ENCODE results near the gene CFAP61.
"Not testable (repeated sequence)": the region's sequence is repeated elsewhere in the genome, so short reads cannot be mapped to it uniquely, and the experiment has no call there.

CFAP61 gene

DNA sequence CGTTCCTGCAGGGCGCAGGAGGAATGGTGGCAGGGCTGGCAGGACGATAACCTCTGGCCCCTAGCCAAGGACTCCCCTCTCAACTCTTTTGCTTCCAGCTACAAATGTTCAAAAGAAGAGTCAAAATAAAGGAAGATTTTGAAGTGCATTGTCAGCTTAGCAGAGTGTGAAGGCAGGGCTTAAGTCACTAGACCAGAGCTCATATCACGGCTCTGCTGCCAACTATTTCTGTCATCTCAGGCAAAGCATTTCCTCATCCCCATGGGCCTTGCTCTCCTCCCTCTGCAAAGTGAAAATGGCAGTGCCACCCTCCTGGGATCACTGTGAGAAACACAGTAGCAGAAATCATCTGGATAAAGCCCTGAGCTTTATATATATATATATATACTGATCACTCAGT, 36.7 kb downstream of the CFAP61 start:
- DNase-seq (ENCODE audit: low read depth in 3 of 3) = no peak

DNA sequence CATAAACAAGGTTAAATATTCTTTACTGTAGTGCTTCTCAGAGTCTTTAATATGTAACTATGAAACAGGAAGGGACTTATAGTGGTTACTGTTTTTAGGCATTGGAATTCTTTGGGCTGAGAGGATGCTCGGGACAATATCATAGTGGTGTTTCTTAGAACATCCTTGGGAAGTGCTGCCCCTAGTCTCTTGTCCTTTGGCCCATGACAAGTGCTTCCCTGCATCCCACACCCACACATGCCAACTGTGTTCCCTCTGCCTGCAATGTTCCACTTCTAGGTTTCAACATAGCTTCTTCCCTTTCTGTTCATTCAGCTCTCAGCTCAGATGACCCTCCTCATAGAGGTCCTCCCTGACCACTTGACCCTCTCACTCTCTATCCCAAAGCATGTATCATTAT, 37.6 kb downstream of the CFAP61 start:
- DNase-seq (ENCODE audit: low read depth in 3 of 3) = no peak

DNA sequence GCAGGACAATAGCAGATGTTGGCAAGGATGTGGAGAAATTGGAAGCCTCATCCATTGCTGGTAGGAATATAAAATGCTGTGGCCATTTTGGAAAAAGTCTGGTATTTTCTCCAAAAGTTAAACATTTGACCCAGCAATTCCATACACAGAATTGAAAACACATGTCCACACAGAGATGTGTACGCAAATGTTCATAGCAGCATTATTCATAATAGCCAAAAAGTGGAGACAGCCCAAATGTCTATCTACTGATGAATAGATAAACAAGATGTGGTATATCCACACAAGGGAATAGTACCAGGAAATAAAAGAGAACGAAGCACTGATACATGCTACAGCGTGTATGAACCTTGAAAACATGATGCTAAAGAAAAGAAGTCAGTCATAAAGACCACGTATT, 40.5 kb downstream of the CFAP61 start:
- no peak for DNase-seq (ENCODE audit: low read depth in 3 of 3)

DNA sequence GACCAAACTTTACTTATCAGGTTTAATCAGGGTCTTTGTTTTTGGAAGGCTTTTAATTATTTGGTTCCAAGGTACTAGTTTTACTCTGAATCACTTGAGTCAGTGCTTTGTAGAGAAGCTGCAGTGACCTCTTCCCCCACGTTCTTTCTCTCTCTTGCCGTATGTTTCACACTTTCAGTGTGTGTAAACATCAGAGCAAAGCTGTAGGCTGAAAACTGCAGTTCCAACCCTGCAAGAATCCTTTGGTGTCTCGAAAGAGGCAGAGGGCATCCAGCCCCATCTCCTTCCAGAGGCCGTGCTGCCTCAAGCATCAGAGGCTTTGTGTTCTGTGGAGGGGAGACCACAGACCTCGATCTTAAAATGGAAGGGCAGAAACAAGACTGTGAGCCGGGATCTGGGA, 42.1 kb downstream of the CFAP61 start:
- no peak for DNase-seq (ENCODE audit: low read depth in 3 of 3)

DNA sequence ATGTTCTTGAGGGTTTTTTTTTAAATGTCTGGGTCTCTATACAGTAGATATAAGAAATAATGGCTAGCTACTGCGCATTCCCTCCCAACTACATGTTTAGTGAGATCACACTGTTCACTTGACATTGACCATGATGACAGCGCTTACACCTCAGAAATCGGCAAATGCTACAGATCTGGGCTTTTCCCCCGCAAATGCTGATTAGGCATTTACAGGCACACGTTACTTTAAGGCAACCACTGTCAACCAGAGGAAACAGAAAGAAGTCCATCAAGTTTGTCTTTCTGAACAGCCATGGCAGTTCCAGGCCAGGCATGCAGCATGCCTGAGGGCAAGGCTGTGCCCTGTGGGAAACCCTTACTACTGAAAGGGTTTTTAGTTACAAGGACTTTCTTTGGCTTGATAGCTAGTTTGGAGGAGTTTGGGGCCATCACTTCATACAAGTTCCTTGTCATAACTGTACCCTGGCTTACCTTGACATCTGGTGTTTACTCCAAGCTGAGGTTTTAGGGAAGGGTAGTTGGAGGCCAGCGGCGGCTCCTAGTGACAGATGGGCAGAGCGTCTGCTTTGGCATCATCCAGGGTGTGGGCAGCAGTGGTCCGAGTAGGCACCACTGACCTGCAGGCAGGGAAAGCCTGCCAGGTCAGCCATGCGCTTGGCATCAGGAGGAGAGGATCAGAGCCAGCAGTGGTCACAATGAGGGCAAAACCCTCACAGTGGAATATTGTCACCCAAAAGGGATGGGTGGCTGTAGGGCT, 43.0 kb downstream of the CFAP61 start:
- DNase-seq (ENCODE audit: low read depth in 3 of 3) = no peak

DNA sequence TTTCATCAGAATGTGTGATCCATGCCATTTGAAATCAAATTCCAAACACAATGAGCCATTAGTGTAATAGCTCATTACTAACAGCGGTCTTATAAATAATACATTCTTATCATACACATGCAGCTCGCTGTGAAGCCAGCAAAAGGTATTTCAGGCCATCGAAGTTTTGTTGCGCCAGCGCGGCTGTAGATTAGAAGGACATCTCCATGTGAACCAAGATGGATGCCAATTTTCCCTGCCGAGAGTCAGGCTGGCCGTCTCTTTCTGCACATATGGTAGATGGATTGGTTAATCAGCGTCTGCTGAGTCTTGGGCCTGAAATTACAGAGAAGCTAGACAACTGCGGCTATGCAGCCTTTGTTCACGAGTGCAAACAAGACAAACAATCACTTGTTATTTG, 44.1 kb downstream of the CFAP61 start:
- no peak for DNase-seq (ENCODE audit: low read depth in 3 of 3)

DNA sequence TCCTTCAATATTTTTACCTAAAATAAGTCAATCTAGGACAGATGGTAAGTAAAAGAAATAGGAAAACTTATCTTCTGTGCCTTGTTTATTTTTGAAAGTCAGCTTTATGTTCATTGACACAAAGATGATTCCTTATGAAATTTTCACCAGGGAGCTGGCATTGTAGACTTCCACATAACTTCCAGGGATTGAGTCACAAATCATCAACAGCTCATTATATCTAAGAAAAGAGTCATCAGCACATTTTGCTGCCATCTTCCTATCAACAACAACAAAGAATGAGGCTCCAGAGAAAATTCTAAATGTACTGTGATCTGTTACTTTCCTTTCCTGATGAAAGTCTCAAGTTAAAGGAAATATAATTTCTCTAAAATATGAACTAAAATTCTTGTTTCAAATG, 48.5 kb downstream of the CFAP61 start:
- no peak for DNase-seq (ENCODE audit: low read depth in 3 of 3)

DNA sequence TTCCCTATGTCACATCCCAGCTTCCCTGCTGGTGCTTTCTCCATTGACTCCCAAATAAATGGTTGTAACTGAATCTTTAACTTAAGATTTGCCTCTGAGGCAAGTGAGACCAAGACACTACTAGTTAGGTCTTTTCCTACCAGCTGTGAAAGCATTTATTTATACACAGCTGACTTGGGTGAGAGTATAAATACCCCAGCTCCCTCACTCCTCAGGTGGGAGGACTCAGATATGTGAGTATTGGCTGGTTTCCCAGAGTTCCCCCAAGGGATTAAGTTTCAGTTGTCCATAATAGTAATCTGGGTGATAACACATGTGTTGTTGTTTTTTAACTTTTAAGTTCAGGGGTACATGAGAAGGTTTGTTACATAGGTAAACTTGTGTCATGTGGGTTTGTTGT, 49.8 kb downstream of the CFAP61 start:
- no peak for DNase-seq (ENCODE audit: low read depth in 3 of 3)

DNA sequence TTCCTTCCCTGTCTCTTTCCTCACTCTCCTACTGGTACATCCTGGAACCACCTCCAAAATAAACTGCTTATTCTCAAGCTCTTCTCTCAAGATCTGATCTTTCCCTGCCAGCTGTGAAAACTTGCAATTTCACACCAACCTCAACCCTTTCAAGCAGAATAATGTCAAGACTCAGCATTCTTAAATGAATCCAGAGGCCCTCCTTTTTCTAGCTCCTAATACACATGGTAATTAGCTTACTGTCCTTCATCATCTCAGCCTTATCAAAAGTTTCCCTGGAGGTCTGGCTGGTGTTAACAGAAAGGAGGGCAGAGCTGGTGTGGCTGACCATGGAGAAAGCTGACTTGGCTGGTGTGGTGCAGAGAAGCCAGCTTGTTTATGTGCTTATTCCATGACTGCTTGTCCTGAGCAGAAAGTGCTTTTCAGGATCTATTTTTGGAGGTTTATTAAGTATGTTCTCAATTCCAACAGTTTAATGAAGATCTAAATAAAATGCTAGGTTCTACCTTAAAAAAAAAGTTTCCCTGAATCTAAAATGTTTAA, 50.5 kb downstream of the CFAP61 start:
- DNase-seq (ENCODE audit: low read depth in 3 of 3) = no peak

DNA sequence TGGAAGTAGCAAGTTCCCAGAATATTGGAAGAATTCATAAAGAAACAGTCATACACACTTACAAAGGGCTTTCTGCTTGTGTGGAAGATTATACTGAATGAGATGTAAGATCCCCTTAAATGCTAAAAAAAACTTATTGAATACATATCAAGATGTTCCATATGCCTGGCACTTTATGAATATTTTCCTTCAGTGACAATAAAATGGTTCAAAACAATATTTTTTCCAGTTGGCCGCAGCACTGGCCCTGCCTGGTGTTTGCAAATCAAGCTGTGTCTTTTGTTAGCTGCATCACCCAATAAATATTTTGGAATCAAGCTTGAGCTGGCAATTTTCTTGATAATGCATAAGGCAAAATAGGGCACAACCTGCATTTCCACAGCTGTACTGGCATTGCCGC, 51.2 kb downstream of the CFAP61 start:
- no peak for DNase-seq (ENCODE audit: low read depth in 3 of 3)

DNA sequence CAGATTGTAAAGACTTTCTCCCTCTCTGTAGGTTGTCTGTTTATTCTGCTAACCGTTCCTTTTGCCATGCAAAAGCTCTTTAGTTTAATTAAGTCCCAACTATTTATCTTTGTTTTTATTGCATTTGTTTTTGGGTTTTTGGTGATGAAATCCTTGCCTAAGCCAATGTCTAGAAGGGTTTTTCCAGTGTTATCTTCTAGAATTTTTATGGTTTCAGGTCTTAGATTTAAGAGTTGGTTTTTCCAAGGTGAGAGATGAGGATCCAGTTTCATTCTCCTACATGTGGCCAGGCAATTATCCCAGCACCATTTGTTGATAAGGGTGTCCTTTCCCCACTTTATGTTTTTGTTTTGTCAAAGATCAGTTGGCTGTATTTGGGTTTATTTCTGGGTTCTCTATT, 70.9 kb downstream of the CFAP61 start:
- not testable (repeated sequence) for DNase-seq (ENCODE audit: low read depth in 3 of 3)

DNA sequence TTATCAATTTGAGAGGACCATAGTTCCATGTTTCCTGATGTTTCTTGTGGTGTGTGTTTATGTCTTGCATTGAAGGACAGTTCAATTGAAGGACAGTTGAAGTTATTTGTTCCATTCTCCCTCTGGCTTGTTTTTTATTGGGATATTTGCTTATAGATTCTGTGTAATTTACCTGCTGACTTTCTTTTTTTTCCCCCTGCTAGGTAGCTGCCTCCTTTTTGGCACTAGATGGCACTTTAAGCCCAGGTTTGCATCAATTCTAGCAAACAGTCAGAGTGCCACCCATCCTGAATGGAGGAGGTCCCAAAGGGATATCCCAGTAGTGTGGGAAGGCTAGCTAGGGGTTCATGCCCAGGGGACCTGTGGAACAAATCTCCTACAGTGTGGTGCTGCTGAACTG, 78.1 kb downstream of the CFAP61 start:
- DNase-seq (ENCODE audit: low read depth in 3 of 3) = no peak

DNA sequence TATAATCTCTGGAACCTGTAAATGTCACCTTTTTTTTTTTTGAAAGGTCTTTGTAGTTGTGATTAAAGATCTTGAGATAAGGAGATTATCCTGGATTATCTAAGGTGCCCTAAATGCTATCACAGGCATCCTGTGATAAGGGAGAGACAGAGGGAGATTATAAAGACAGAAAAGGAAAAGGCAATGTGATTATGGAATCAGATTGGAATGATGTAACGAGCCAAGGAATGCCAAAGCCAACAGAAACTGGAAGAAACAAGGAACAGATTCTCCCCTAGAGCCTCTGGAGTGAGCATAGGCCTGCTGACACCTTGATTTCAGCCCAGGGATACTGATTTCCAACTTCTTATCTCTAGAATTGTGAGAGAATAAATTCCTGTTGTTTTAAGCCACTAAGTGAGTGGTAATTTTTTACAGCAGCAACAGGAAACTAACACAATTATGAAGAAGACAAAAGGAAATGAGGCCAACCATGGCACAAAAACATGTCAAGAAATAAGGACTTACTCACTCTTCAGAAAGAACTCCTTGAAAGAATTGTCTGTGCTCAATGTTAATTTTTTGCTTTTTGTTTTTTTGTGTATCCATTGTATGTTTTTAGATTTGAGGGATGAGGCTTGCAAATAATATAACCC, 82.7 kb downstream of the CFAP61 start:
- no peak for DNase-seq (ENCODE audit: low read depth in 3 of 3)

DNA sequence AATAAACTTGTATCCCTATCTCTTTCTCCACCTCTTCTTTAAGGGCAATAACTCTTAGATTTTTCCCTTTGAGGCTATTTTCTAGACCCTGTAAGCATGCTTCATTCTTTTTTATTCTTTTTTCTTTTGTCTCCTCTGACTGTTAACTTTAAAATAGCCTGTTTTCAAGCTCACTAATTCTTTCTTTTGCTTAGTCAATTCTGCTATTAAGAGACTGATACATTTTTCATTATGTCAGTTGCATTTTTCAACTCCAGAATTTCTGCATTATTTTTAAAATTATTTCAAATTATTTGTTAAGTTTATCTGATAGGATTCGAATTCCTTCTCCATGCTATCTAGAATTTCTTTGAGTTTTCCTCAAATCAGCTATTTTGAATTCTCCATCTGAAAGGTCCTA, 84.0 kb downstream of the CFAP61 start:
- DNase-seq (ENCODE audit: low read depth in 3 of 3) = no peak

DNA sequence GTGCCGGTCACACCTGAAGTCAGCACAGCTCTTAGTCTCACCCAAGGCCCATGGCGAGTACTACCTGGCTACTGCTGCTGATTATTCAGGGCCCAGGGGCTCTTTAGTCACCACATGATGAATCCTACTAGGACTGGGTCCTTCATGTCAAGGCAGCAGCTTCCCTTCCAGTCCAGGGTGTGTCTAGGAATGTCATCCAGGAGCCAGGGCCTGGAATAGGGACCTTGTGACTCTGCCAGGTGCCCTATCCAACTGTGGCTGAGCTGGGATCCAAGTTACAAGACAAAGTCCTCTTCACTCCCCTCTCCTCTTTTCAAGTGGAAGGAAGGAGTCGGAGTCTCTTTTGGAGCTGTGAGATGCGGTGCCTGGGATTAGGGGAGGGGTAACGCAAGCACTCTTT, 85.5 kb downstream of the CFAP61 start:
- no peak for DNase-seq (ENCODE audit: low read depth in 3 of 3)

DNA sequence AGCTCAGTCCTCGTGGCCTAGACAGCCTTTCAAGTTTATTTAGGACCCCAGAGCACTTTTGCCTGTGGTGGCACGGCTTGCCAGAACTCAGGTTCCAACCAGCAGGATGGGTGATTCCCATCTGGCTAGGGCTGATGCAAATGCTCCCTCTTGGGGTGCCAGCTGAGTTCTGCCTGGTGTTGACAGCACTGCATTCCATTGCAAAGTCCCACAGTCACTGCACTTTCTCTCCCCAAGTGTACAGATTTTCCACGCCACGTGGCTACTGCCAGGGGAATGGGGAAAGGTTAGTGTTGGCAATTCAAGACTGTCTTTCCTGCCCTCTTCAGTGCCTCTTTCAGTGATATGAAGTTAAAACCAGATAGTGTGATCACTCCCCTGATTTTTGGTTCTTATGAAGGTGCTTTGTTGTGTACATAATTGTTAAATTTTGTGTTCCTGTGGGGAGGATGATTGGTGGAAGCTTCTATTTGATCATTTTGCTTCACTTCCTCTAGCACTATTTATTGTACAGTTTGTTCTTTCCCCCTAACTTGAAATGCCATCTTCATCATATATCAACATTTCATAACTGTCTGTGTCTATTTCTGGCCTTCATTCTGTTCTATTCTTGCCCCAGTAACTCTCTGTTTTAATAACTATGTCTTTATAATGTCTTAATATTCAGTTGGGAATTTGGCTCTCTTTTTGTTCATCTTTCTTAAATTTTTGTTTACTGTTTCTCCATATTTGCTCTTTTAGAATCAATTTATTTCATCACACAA, 86.2 kb downstream of the CFAP61 start:
- no peak for DNase-seq (ENCODE audit: low read depth in 3 of 3)

DNA sequence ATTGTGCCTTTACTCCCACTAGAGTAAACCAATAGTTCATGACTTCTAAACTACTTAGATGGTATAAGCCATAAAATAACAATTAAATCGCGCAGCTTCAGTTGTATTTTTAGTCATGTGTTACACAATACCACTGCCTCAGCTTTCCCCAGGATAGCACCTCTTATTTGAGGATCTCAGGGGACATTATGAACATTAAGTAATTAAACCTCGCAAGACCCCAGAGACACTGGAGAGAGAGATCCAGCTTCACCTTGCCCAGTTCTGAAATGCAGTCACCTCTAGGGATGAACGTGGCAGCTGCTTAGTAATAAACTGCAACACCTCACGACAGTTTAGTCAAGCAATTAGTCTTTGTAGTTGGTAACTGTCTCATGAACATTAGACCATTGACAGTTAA, 87.1 kb downstream of the CFAP61 start:
- DNase-seq (ENCODE audit: low read depth in 3 of 3) = no peak

DNA sequence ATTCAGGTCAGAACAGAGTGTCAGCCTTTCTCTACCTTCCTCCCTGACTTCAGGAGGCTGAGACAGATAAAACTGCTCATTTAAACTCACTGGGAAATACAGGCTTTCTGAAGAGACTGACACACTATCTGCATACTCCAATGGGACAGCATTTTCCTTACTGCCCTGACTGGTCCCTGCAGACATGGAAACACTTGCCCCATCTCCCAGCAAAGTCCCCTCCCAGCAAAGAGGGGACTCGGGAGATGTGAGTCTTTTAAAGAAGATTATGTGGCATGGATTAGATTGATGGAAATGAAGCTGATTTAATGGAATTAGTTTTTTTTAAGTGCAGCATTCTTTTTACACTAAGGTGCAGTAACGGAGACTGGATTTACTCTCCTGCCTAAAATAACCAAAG, 90.8 kb downstream of the CFAP61 start:
- DNase-seq (ENCODE audit: low read depth in 3 of 3) = no peak

DNA sequence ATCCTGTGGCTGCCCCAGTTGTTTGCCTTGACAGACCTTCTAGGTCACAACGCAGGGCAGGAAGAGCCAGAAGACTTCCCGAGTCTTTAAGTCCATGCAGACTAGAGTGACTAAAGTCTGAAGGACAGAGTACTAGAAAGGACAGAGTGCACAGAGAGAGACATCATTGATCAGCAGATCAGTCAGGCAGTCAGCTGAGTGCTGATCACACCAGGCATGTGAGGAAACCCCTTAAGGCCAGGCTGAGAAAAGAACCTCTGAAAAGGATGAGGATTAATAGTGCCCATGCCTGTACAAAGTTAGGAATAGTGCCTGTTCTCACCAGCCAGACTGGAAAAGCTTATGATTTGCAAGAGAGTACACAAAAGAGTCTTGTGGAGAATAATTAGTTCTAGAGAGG, 91.3 kb downstream of the CFAP61 start:
- no peak for DNase-seq (ENCODE audit: low read depth in 3 of 3)

DNA sequence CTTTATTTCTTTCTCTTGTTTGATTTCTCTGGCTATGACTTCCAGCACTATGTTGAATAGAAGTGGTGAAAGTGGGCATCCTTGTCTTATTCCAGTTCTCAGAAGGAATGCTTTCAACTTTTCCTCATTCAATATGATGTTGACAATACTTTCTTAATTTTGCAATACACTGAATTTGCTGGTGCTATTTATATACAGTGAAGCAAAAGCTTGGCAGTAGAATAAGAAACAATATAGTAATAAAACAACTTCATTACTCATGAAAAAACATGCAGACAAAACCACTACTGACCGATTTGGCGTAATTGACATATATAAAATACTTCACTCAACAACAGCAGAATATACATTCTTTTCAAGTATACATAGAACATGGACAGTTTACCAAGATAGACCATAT, 96.4 kb downstream of the CFAP61 start:
- no peak for DNase-seq (ENCODE audit: low read depth in 3 of 3)

DNA sequence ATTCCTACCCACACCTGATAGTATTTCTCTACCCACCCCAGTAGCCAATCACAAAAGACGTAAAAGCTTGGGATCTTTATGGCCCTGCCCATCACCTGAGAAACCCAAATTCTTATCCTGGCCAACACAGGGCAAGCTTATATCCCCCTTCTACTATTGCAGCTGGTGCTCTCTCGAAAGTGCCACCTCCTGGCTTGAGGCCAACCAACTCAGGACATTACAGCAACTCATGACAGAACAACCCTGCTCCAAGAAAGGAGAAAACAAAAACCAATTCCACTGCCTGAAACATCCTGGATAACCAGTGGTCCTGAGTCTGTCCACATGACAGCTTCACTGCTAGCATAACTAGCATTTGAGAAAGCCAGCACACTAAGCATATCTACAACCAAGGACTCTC, 97.9 kb downstream of the CFAP61 start:
- DNase-seq (ENCODE audit: low read depth in 3 of 3) = no peak

DNA sequence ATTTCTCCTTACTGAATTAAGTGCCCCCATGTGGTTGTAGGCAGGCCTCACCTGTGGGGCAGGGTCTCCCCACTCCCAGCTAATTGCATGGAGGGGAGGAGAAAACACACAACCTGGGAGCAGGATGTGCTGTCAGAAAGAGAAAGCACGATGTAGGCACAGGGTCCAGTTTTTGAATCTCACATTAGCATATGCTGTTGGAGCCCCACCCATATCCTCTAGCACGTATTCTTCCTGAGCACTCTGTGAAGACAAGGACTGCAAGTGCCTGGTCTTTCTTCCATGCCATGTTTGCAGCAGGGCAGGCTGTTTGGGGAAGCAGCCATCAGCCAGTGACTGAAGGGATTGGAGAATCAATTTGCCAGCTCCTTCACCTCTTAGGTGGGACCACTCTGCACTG, 108.2 kb downstream of the CFAP61 start:
- DNase-seq (ENCODE audit: low read depth in 3 of 3) = no peak

DNA sequence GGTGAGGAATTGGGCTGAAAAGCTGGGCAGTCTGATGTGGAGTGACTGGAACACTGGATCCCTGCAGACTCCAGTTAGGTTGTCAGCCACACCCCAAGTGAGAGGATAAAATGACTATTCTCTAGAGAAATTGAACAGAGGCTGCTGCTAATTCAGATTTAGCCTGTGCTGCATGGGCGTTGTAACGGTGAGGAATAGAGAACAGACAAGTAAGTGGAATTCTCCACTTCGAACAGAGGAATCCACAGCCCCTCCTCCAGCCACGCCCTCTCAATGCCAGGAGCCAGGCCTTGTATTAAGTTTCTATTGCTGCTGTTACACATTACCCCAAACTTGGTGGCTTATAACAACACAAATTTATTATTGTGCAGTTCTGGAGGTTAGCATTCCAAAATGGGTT, 109.3 kb downstream of the CFAP61 start:
- no peak for DNase-seq (ENCODE audit: low read depth in 3 of 3)
